Lower lobe of right lung (tissue), 2 donors: Measurements from ENCODE around the gene ZFHX2. TPM values are rescaled to one million over a fixed set of nuclear protein-coding genes. Genes with fewer than 3 reads are reported as not detected.

Experiments used
- ATAC-seq, 2 donors: fragments of 200-7000 bp; cut with Tn5 transposase; one replicate each; pipeline ENCODE4 v1.9.1; 2020 to 2022; ENCODE audit warnings: mild to moderate bottlenecking in 2 of 2, moderate library complexity in 2 of 2
- DNase-seq: peaks from one replicate; pipeline ENCODE4 v3.0.0-alpha.2; 2020
- H3K27ac ChIP-seq: fragments of 200-600 bp; one replicate; pipeline ENCODE4 v1.8.0; 2022
- H3K27me3 ChIP-seq: fragments of 200-600 bp; one replicate; pipeline ENCODE4 v1.8.0; 2022; ENCODE audit warnings: low read depth
- H3K36me3 ChIP-seq: fragments of 200-600 bp; one replicate; pipeline ENCODE4 v1.8.0; 2022; ENCODE audit warnings: mild to moderate bottlenecking
- H3K4me1 ChIP-seq: fragments of 200-600 bp; one replicate; pipeline ENCODE4 v1.8.0; 2022
- H3K4me3 ChIP-seq: fragments of 200-600 bp; one replicate; pipeline ENCODE4 v1.8.0; 2022; ENCODE audit warnings: mild to moderate bottlenecking
- H3K9me3 ChIP-seq: fragments of 200-600 bp; one replicate; pipeline ENCODE4 v1.8.0; 2022
- CTCF ChIP-seq: fragments of 200-600 bp; IDR thresholded peaks from one replicate; pipeline ENCODE4 v1.8.0; 2022; ENCODE audit warnings: antibody characterized with exemption, mild to moderate bottlenecking
- intact Hi-C: fragments of 100-400 bp; cut with DNase I; formaldehyde crosslinking; loops from one replicate; pipeline ENCODE4 v1.11.0; 2022
- total RNA-seq: library from RNA; stranded (reverse); fragmentation: NEBNext Ultra II Directional; extraction: Animal tissue kit (Norgen Biotek cat#: 25700); gene quantifications from one replicate; pipeline ENCODE4 v1.2.1, GENCODE V29; 2021
- donor health status: DM: no; HTN: yes; CAD: no; lungs with severe emphysema.

The ZFHX2 gene
- total RNA-seq, 1 donor from 2014 or later, result 5.1 TPM

GRCh38 chr14:23570806-23571483 lies 19.4 kb upstream of the ZFHX2 start:
- no peaks in the 10 kb centered on the region for H3K9me3 ChIP-seq
- no peak overlapping the region for H3K27ac ChIP-seq
- H3K4me1 ChIP-seq, result peaks cover 28% of the 10 kb centered on the region

GRCh38 chr14:23569443-23570151 lies 18.0 kb upstream of the ZFHX2 start:
- no peak overlapping the region for H3K27ac ChIP-seq
- ATAC-seq, result no peak
- TF ChIP-seq CTCF, result no peak
- H3K4me1 ChIP-seq, result peaks cover 28% of the 10 kb centered on the region
- peaks cover 3% of the 10 kb centered on the region for H3K27me3 ChIP-seq
- intact Hi-C loops, result loop anchor here (10.0 kb wide), 1 partner anchor 95 kb away; no protein-coding TSS in a partner anchor
- H3K36me3 ChIP-seq, result peaks cover 15% of the 10 kb centered on the region
- DNase-seq, result no peak
- no peak overlapping the region for H3K4me3 ChIP-seq
- H3K9me3 ChIP-seq, result no peaks in the 10 kb centered on the region

More at GRCh38 chr14:23570806-23571483, 19.4 kb upstream of the ZFHX2 start:
- Histone ChIP-seq H3K27me3 (peaks cover 17% of the 10 kb centered on the region), H3K4me3 (no peak overlapping the region), H3K36me3 (peaks cover 1% of the 10 kb centered on the region)
- intact Hi-C loops, result no loop called here
- DNase-seq (no peak), ATAC-seq (no peak)
- TF ChIP-seq CTCF, result no peak

- peaks cover 23% of the 10 kb centered on the region for H3K36me3 ChIP-seq
- ATAC-seq (no peak), DNase-seq (no peak)
- H3K4me1 ChIP-seq, result peaks cover 28% of the 10 kb centered on the region
- TF ChIP-seq CTCF, result peak; percentile 29
- no peaks in the 10 kb centered on the region for H3K27me3 ChIP-seq
- no peak overlapping the region for H3K4me3 ChIP-seq
- intact Hi-C loops, result loop anchor here (10.0 kb wide), 1 partner anchor 94 kb away; no protein-coding TSS in a partner anchor
- no peak overlapping the region for H3K27ac ChIP-seq
- H3K9me3 ChIP-seq, result no peaks in the 10 kb centered on the region
Observed at GRCh38 chr14:23568600-23569331, 17.2 kb upstream of the ZFHX2 start.

- no peak for TF ChIP-seq CTCF
- H3K27me3 ChIP-seq, result no peaks in the 10 kb centered on the region
- no peaks in the 10 kb centered on the region for H3K9me3 ChIP-seq
- H3K4me3 ChIP-seq, result peak overlapping the region; percentile 79
- peak overlapping the region; percentile 76 for H3K27ac ChIP-seq
- peaks cover 30% of the 10 kb centered on the region for H3K36me3 ChIP-seq
- ATAC-seq, result no peak
- intact Hi-C loops, result loop anchor here (10.0 kb wide), 1 partner anchor 93 kb away; no protein-coding TSS in a partner anchor
- peaks cover 28% of the 10 kb centered on the region for H3K4me1 ChIP-seq
- no peak for DNase-seq
Observed at GRCh38 chr14:23568021-23568599, 16.5 kb upstream of the ZFHX2 start.
